B cell (primary cell): ENCODE measurements around the gene TBC1D17. TPM values are rescaled to one million over a fixed set of nuclear protein-coding genes. Genes with fewer than 3 reads are reported as not detected.
A peak's percentile ranks its signal among the peaks of the same experiment; 100 is the strongest.

Source experiments
- ATAC-seq: fragments of 200-7000 bp; cut with Tn5 transposase; one replicate; pipeline ENCODE4 v1.10.0; 2021; ENCODE audit warnings: low read depth, mild to moderate bottlenecking, moderate number of reproducible peaks, moderate library complexity
- CTCF ChIA-PET: fragments of 350-600 bp; sonication (Branson Sonifier 250); formaldehyde crosslinking; loops from one replicate; lab custom pipeline; 2021; ENCODE audit warnings: antibody characterized with exemption, inconsistent platforms; lab: Charles Lee
- POLR2A ChIA-PET: fragments of 350-600 bp; sonication (Branson Sonifier 250); formaldehyde crosslinking; loops from one replicate; lab custom pipeline; 2021; ENCODE audit warnings: antibody characterized with exemption; lab: Charles Lee
- DNase-seq: peaks from one replicate; pipeline ENCODE4 v3.0.0; 2013
- H2AFZ ChIP-seq: 2 replicates; pipeline ENCODE4 v1.6.1; 2012; ENCODE audit warnings: mild to moderate bottlenecking, low read depth, low read length; ENCODE audit not compliant: insufficient read depth, poor library complexity, severe bottlenecking
- H3K27ac ChIP-seq, 2 donors: 1 replicate in 1 of 2; 2 replicates in 1 of 2; pipeline ENCODE4 v1.5.1; 2012 to 2013; ENCODE audit warnings: low read length in 2 of 2, mild to moderate bottlenecking in 2 of 2, moderate library complexity in 1 of 2
- H3K27me3 ChIP-seq, 4 experiments: fragments of 200-600 bp in 1 of 4; sonication (generic) in 1 of 4; replicated peaks in 1 of 4; 1 replicate in 2 of 4; 2 replicates in 2 of 4; pipeline versions ENCODE4 v1.6.1 to v1.7.0; 2013 to 2016; ENCODE audit warnings: low read length in 3 of 4, mild to moderate bottlenecking in 2 of 4, mixed read lengths in 1 of 4, moderate library complexity in 1 of 4; ENCODE audit not compliant: insufficient read depth in 4 of 4, control insufficient read depth in 3 of 4; ENCODE audit errors: control extremely low read depth in 1 of 4
- H3K36me3 ChIP-seq, 2 experiments: replicated peaks in 1 of 2; 1 replicate in 1 of 2; 2 replicates in 1 of 2; pipeline versions ENCODE4 v1.6.1 to v1.7.1; 2013; ENCODE audit warnings: low read length in 1 of 2; ENCODE audit not compliant: insufficient read depth in 2 of 2, control insufficient read depth in 1 of 2; ENCODE audit errors: control extremely low read depth in 1 of 2, extremely low read depth in 1 of 2
- H3K4me1 ChIP-seq, 2 donors: fragments of 200-600 bp in 1 of 2; sonication (generic) in 1 of 2; 1 replicate in 1 of 2; 2 replicates in 1 of 2; pipeline versions ENCODE4 v1.5.1 to v1.6.1; 2013 to 2017; ENCODE audit warnings: low read length in 2 of 2; ENCODE audit not compliant: control insufficient read depth in 2 of 2, insufficient read depth in 2 of 2
- H3K4me2 ChIP-seq: replicated peaks from 2 replicates; pipeline ENCODE3; 2012; ENCODE audit warnings: mild to moderate bottlenecking, low read depth, low read length; ENCODE audit not compliant: poor library complexity, severe bottlenecking
- H3K4me3 ChIP-seq, 5 experiments: fragments of 200-600 bp in 1 of 5; sonication (generic) in 1 of 5; 1 replicate in 3 of 5; 2 replicates in 2 of 5; pipeline versions ENCODE4 v1.5.1 to v1.7.0; 2011 to 2016; ENCODE audit warnings: low read length in 4 of 5, mild to moderate bottlenecking in 4 of 5, low read depth in 2 of 5, control low read depth in 1 of 5, moderate library complexity in 1 of 5; ENCODE audit not compliant: insufficient read depth in 1 of 5; ENCODE audit errors: control extremely low read depth in 1 of 5, extremely low read depth in 1 of 5
- H3K79me2 ChIP-seq: fragments of 200-600 bp; sonication (generic); one replicate; pipeline ENCODE4 v1.6.0; 2016; ENCODE audit warnings: low read length; ENCODE audit not compliant: control insufficient read depth, insufficient read depth
- H3K9ac ChIP-seq: fragments of 200-600 bp; sonication (generic); 2 replicates; pipeline ENCODE4 v1.6.1; 2017; ENCODE audit warnings: mild to moderate bottlenecking, low read length, moderate library complexity
- H3K9me3 ChIP-seq, 3 donors: one replicate each; pipeline versions ENCODE4 v1.6.1 to v1.7.1; 2013; ENCODE audit warnings: low read length in 2 of 3; ENCODE audit not compliant: control insufficient read depth in 2 of 3, insufficient read depth in 1 of 3; ENCODE audit errors: control extremely low read depth in 1 of 3
- H4K20me1 ChIP-seq: 2 replicates; pipeline ENCODE4 v1.6.0; 2012; ENCODE audit warnings: mild to moderate bottlenecking, low read length; ENCODE audit not compliant: insufficient read depth, control insufficient read depth, poor library complexity, severe bottlenecking
- H3K27ac Mint-ChIP-seq: one replicate; pipeline ENCODE4 v1.8.0; 2021; ENCODE audit warnings: mixed read lengths
- H3K27me3 Mint-ChIP-seq: one replicate; pipeline ENCODE4 v1.8.0; 2021; ENCODE audit warnings: mixed read lengths
- H3K4me1 Mint-ChIP-seq: one replicate; pipeline ENCODE4 v1.8.0; 2021; ENCODE audit warnings: mixed read lengths
- H3K4me3 Mint-ChIP-seq: one replicate; pipeline ENCODE4 v1.8.0; 2021; ENCODE audit warnings: mixed read lengths
- H3K9me3 Mint-ChIP-seq: one replicate; pipeline ENCODE4 v1.8.0; 2022; ENCODE audit warnings: mixed read lengths; ENCODE audit not compliant: insufficient read depth
- EZH2 ChIP-seq: IDR thresholded peaks from 2 replicates; pipeline ENCODE4 v1.6.1; 2012; ENCODE audit warnings: borderline replicate concordance, low read depth, mild to moderate bottlenecking, moderate library complexity, low read length; ENCODE audit not compliant: insufficient read depth, poor library complexity, severe bottlenecking
- WGBS: methylation state at CpG from one replicate; pipeline ENCODE4 v1.1.5; 2013; ENCODE audit warnings: missing lambda C conversion rate; ENCODE audit not compliant: insufficient coverage; 5-methylcytosine and 5-hydroxymethylcytosine counted together
- intact Hi-C: fragments of 100-400 bp; cut with micrococcal nuclease; formaldehyde crosslinking; loops from one replicate; pipeline ENCODE4 v1.10.0; 2022
- polyA plus RNA-seq: library from polyadenylated mRNA; depleted of rRNA; stranded (reverse); fragments of >200 nt; gene quantifications from 2 replicates; pipeline ENCODE4 v1.2.3, GENCODE V29; 2012
- total RNA-seq, 2 donors: library from RNA; stranded (reverse); fragments of 120-200 nt in 1 of 2; gene quantifications; 1 replicate in 1 of 2; 2 replicates in 1 of 2; pipeline versions ENCODE4 v1.2.3 to v1.2.4, GENCODE V29; 2013 to 2022
- TF ChIP-seq, protein P1 (sequence below): fragments of 200-600 bp; IDR thresholded peaks from one replicate; pipeline ENCODE4 v1.8.0; 2022; ENCODE audit warnings: antibody characterized with exemption, mild to moderate bottlenecking

The TBC1D17 gene
- total and polyA plus RNA-seq, 2 donors (not counting 1 experiment from before 2014, with no cell fraction given) = 85.7 to 98.7 TPM

DNA sequence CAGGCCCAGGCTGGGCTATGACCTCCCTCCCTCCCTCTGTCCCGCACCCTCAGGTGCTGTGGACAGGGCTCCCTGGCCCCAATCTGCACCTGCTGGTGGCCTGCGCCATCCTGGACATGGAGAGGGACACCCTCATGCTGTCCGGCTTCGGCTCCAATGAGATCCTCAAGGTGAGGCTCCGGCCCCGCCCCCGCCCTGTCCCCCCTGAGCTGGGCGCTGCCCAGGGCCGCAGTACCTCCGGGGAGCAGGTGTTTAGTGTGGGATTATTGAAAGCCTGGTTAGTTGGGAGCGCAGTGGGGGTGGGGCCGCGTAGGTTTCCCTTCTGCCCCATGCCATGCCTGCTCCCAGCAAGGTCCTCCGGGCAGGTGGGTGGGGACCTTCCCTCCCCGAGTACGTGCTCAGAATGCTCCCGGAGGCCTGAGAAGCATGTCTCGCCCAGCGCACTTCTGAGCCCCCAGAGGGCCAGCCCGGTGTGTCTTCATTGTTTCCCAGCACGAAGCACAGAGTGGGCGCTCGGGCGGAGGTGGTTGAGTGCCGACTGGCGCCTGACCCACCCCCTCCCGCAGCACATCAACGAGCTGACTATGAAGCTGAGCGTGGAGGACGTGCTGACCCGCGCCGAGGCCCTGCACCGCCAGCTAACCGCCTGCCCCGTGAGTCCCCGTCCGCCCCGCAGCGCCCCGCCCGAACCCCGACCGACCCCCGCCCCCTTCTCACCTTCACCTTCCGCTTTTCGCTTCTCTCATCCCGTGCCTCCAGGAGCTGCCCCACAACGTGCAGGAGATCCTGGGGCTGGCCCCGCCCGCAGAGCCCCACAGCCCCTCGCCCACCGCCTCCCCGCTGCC, 10.4 kb downstream of the TBC1D17 start:
- H3K27me3 ChIP-seq = no peaks in the 10 kb centered on the region
- no peak overlapping the region for H3K9ac ChIP-seq
- WGBS = 88% methylated on average over 43 of the region's 54 CpGs
- TF ChIP-seq, protein P1, sequence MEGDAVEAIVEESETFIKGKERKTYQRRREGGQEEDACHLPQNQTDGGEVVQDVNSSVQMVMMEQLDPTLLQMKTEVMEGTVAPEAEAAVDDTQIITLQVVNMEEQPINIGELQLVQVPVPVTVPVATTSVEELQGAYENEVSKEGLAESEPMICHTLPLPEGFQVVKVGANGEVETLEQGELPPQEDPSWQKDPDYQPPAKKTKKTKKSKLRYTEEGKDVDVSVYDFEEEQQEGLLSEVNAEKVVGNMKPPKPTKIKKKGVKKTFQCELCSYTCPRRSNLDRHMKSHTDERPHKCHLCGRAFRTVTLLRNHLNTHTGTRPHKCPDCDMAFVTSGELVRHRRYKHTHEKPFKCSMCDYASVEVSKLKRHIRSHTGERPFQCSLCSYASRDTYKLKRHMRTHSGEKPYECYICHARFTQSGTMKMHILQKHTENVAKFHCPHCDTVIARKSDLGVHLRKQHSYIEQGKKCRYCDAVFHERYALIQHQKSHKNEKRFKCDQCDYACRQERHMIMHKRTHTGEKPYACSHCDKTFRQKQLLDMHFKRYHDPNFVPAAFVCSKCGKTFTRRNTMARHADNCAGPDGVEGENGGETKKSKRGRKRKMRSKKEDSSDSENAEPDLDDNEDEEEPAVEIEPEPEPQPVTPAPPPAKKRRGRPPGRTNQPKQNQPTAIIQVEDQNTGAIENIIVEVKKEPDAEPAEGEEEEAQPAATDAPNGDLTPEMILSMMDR = no peak
- TF ChIP-seq EZH2 = no peak
- peaks cover 0 to 7% (median 0%) of the 10 kb centered on the region in 3 donors for H3K9me3 ChIP-seq
- no peaks in the 10 kb centered on the region for H3K9me3 Mint-ChIP-seq
- intact Hi-C loops = no loop called here
- H3K79me2 ChIP-seq = no peaks in the 10 kb centered on the region
- CTCF ChIA-PET = no interaction called here
- H3K27ac ChIP-seq = no peak overlapping the region
- POLR2A ChIA-PET = interaction anchor here (0.6 kb wide), 3 partner anchors 9 to 539 kb away, joined by 3 to 4 read pairs (median 3); partner anchors contain the start of gene IL4I1
- peaks cover 0 to 21% of the 10 kb centered on the region in 2 experiments for H3K36me3 ChIP-seq
- H3K4me3 Mint-ChIP-seq = peak overlapping the region; percentile 34
- no peak overlapping the region for H3K27ac Mint-ChIP-seq
- H2AFZ ChIP-seq = no peak overlapping the region
- H3K4me2 ChIP-seq = no peak overlapping the region
- no peak for ATAC-seq
- no peaks in the 10 kb centered on the region for H3K27me3 Mint-ChIP-seq
- H3K4me3 ChIP-seq = no peak overlapping the region
- DNase-seq = no peak
- H3K4me1 Mint-ChIP-seq = peaks cover 20% of the 10 kb centered on the region
- H3K4me1 ChIP-seq = peaks cover 3 to 16% of the 10 kb centered on the region in 2 donors
- H4K20me1 ChIP-seq = peaks cover 16% of the 10 kb centered on the region

DNA sequence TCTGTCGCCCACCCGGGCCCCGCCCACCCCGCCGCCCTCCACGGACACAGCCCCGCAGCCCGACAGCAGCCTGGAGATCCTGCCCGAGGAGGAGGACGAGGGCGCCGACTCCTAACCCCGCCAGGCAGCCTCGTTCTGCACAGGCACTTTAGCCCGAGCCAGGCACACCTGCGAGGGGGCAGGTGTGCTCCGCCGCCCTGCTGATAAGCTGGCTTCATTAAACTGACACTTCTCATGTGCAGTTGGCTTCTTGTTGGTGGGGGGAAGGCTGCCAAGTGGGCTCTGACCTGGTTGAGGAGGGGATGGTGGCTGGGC, 11.0 kb downstream of the TBC1D17 start:
- Histone ChIP-seq H3K27ac (no peak overlapping the region), H3K4me1 (peaks cover 3 to 16% of the 10 kb centered on the region in 2 donors), H3K79me2 (no peaks in the 10 kb centered on the region), H3K27me3 (no peaks in the 10 kb centered on the region), H3K4me3 (no peak overlapping the region), H3K4me2 (no peak overlapping the region), H3K9me3 (peaks cover 0 to 7% (median 0%) of the 10 kb centered on the region in 3 donors), H2AFZ (no peak overlapping the region), H4K20me1 (peaks cover 15% of the 10 kb centered on the region), H3K9ac (no peak overlapping the region), H3K36me3 (peaks cover 0 to 16% of the 10 kb centered on the region in 2 experiments)
- peaks cover 22% of the 10 kb centered on the region for H3K4me1 Mint-ChIP-seq
- H3K27me3 Mint-ChIP-seq = no peaks in the 10 kb centered on the region
- H3K9me3 Mint-ChIP-seq = no peaks in the 10 kb centered on the region
- no peak for DNase-seq
- H3K4me3 Mint-ChIP-seq = no peak overlapping the region
- H3K27ac Mint-ChIP-seq = no peak overlapping the region
- intact Hi-C loops = no loop called here
- CTCF ChIA-PET = interaction anchor here (0.8 kb wide), 1 partner anchor 249 kb away, joined by 3 read pairs; the partner anchor contains the start of gene RRAS
- no peak for TF ChIP-seq EZH2
- TF ChIP-seq, protein P1 = no peak
- no peak for ATAC-seq
- POLR2A ChIA-PET = interaction anchor here (0.6 kb wide), 1 partner anchor 8 kb away, joined by 3 read pairs; the partner anchor contains the start of gene IL4I1
- WGBS = 90% methylated on average over 14 of the region's 18 CpGs
